K562 (cell line): ENCODE data around the gene MAPKAPK2. TPM values are rescaled to one million over a fixed set of nuclear protein-coding genes. Genes with fewer than 3 reads are reported as not detected.

Experiments used
- ATAC-seq: fragments of 200-7000 bp; cut with Tn5 transposase; 3 replicates; pipeline ENCODE4 v1.9.1; 2020; ENCODE audit warnings: moderate library complexity
- BruUV-seq: library from RNA; stranded (reverse); fragments of 400-500 nt; replicated peaks from 2 replicates; lab custom pipeline; 2021; lab: Mats Ljungman, UMichigan
- CTCF ChIA-PET: fragments of 300-600 bp; formaldehyde crosslinking; extraction: SDS; loops from one replicate; lab custom pipeline; 2021; ENCODE audit warnings: low intra/inter-chr PET ratio; lab: Yijun Ruan, JAX
- POLR2A ChIA-PET: fragments of 300-600, 350-650 bp; sonication (Branson Sonifier 250); formaldehyde crosslinking; extraction: SDS; loops from one replicate; lab custom pipeline; 2021; ENCODE audit warnings: antibody characterized with exemption, inconsistent platforms; lab: Yijun Ruan, JAX
- DNase-seq, 4 experiments: peaks; one replicate each; pipeline versions ENCODE4 v3.0.0 to v3.0.0-alpha.2; 2011 to 2018; ENCODE audit warnings: low spot score in 3 of 4, mixed read lengths in 3 of 4; ENCODE audit errors: extremely low read depth in 1 of 4
- FAIRE-seq: peaks from 2 replicates; lab custom pipeline; 2011; peaks lifted over from hg19 to GRCh38; lab: Jason Lieb, UNC
- H2AFZ ChIP-seq: 2 replicates; pipeline ENCODE4 v1.6.0; 2011; ENCODE audit warnings: low read depth, low read length, control low read depth, inconsistent platforms
- H3K27ac ChIP-seq: fragments of 200-600 bp; 3 replicates; pipeline ENCODE4 v1.8.0; 2011; ENCODE audit warnings: low read depth, mild to moderate bottlenecking, control low read depth, inconsistent platforms, low read length, moderate library complexity, mixed read lengths; ENCODE audit errors: extremely low read depth
- H3K27me3 ChIP-seq, 2 experiments: fragments of 300-600 bp in 1 of 2; 2 replicates in 1 of 2; 3 replicates in 1 of 2; pipeline versions ENCODE4 v1.6.0 to v1.8.0; 2011; ENCODE audit warnings: inconsistent platforms in 2 of 2, low read length in 2 of 2, mild to moderate bottlenecking in 1 of 2, mixed read lengths in 1 of 2, moderate library complexity in 1 of 2; ENCODE audit not compliant: control insufficient read depth in 2 of 2, insufficient read depth in 2 of 2
- H3K36me3 ChIP-seq: fragments of 300-600 bp; 3 replicates; pipeline ENCODE4 v1.8.0; 2011; ENCODE audit warnings: mild to moderate bottlenecking, low read length, inconsistent platforms; ENCODE audit not compliant: control insufficient read depth, insufficient read depth
- H3K4me1 ChIP-seq, 2 experiments: fragments of 200-600 bp in 1 of 2; replicated peaks in 1 of 2; 2 replicates in 1 of 2; 3 replicates in 1 of 2; pipeline versions ENCODE4 v1.5.1 to v1.8.0; 2011; ENCODE audit warnings: inconsistent platforms in 2 of 2, low read length in 2 of 2, mild to moderate bottlenecking in 1 of 2, mixed read lengths in 1 of 2, moderate library complexity in 1 of 2; ENCODE audit not compliant: control insufficient read depth in 2 of 2, insufficient read depth in 2 of 2
- H3K4me2 ChIP-seq: 2 replicates; pipeline ENCODE4 v1.6.1; 2011; ENCODE audit warnings: low read length, control low read depth, inconsistent platforms, mixed read lengths; ENCODE audit not compliant: insufficient read depth
- H3K4me3 ChIP-seq: fragments of 200-600 bp; sonication (generic), shearing (Covaris generic); 2 replicates; pipeline ENCODE4 v1.5.1; 2016; ENCODE audit warnings: control low read depth, inconsistent platforms
- H3K79me2 ChIP-seq: fragments of 200-600 bp; 3 replicates; pipeline ENCODE4 v1.8.0; 2011; ENCODE audit warnings: low read length, inconsistent platforms; ENCODE audit not compliant: control insufficient read depth, insufficient read depth
- H3K9ac ChIP-seq, 2 experiments: 2 replicates each; pipeline versions ENCODE4 v1.6.0 to v1.6.1; 2011; ENCODE audit warnings: low read depth in 2 of 2, low read length in 2 of 2, control low read depth in 1 of 2, inconsistent platforms in 1 of 2, mild to moderate bottlenecking in 1 of 2, mixed read lengths in 1 of 2; ENCODE audit not compliant: insufficient read depth in 1 of 2
- H3K9me1 ChIP-seq: one replicate; pipeline ENCODE4 v1.6.0; 2011; ENCODE audit warnings: inconsistent platforms, mild to moderate bottlenecking, low read length, moderate library complexity; ENCODE audit not compliant: control insufficient read depth, insufficient read depth
- H3K9me3 ChIP-seq: replicated peaks from 2 replicates; pipeline ENCODE4 v1.5.1; 2011; ENCODE audit warnings: low read depth, low read length, inconsistent platforms; ENCODE audit not compliant: control insufficient read depth, insufficient read depth
- H4K20me1 ChIP-seq: replicated peaks from 2 replicates; pipeline ENCODE4 v1.6.1; 2011; ENCODE audit warnings: low read length, inconsistent platforms, mixed read lengths; ENCODE audit not compliant: control insufficient read depth, insufficient read depth
- BMI1 ChIP-seq: fragments of 150-350 bp; IDR thresholded peaks from 2 replicates; pipeline ENCODE4 v1.6.1; 2014; ENCODE audit warnings: low read length
- CC2D1A ChIP-seq: fragments of 450-650 bp; IDR thresholded peaks from 2 replicates; pipeline ENCODE4 v1.6.1; 2017; ENCODE audit warnings: mild to moderate bottlenecking
- FOSL1 ChIP-seq: fragments of 200-800 bp; sonication (Bioruptor generic); conservative IDR thresholded peaks from 2 replicates; pipeline ENCODE4 v1.6.1; 2016; ENCODE audit warnings: missing genetic modification characterization, missing compliant biosample characterization
- KDM5B ChIP-seq: fragments of 200-600 bp; sonication (generic); IDR thresholded peaks from 2 replicates; pipeline ENCODE4 v1.6.1; 2012; ENCODE audit warnings: low read depth, mild to moderate bottlenecking, moderate library complexity, low read length, control low read depth, inconsistent platforms; ENCODE audit not compliant: insufficient replicate concordance
- TFAM ChIP-seq: fragments of 250-450 bp; sonication (Bioruptor Pico); conservative IDR thresholded peaks from 2 replicates; pipeline ENCODE4 v1.5.0; 2021; ENCODE audit warnings: mild to moderate bottlenecking, moderate library complexity
- ZNF239 ChIP-seq: fragments of 250-450 bp; sonication (Bioruptor Pico); IDR thresholded peaks from 2 replicates; pipeline ENCODE4 v1.4.0; 2020; ENCODE audit warnings: mild to moderate bottlenecking
- ZNF436 ChIP-seq: fragments of 250-450, 450-650 bp; sonication (Bioruptor Pico); formaldehyde crosslinking; IDR thresholded peaks from 2 replicates; pipeline ENCODE4 v1.7.0; 2020; ENCODE audit warnings: mild to moderate bottlenecking
- ZNF780A ChIP-seq: fragments of 250-450 bp; sonication (Bioruptor Pico); IDR thresholded peaks from 2 replicates; pipeline ENCODE4 v1.5.0; 2021; ENCODE audit warnings: mild to moderate bottlenecking
- WGBS: fragments of 100-300 bp; shearing (Covaris generic); methylation state at CpG from one replicate; pipeline ENCODE4 v1.1.6; 2016; ENCODE audit warnings: low coverage, mixed read lengths; ENCODE audit not compliant: insufficient coverage; ENCODE audit errors: missing lambda C conversion rate; 5-methylcytosine and 5-hydroxymethylcytosine counted together
- in situ Hi-C: fragments of 300-500 bp; cut with MboI; formaldehyde crosslinking; loops from 4 replicates; pipeline ENCODE4 v1.15.0; 2018; ENCODE audit warnings: inconsistent platforms, mixed read lengths
- intact Hi-C: fragments of 100-400 bp; cut with micrococcal nuclease; formaldehyde crosslinking; loops from 2 replicates; pipeline ENCODE4 v1.14.2; 2022
- polyA plus RNA-seq, 8 experiments: library from polyadenylated mRNA; depleted of rRNA in 4 of 8; stranded (reverse) in 5 of 8; unstranded in 3 of 8; fragments of >200 nt; fragmentation: Nextera tagmentation in 2 of 8; fragmentation: Illumina TruSeq in 1 of 8; extraction: Ambion mirVana in 2 of 8; extraction: Trizol in 1 of 8; gene quantifications; 2 replicates each; pipeline versions ENCODE4 v1.2.1 to v1.2.3, GENCODE V29; 2011 to 2014; ENCODE audit warnings: inconsistent platforms in 1 of 8, missing spikeins in 1 of 8
- total RNA-seq, 7 experiments: library from RNA; depleted of rRNA in 6 of 7; stranded (reverse); fragments of >200 nt in 6 of 7; fragmentation: Illumina TruSeq in 2 of 7; extraction: Trizol in 2 of 7; gene quantifications; 2 replicates each; pipeline versions ENCODE4 v1.2.1 to v1.2.3, GENCODE V29; 2011 to 2021; ENCODE audit warnings: low replicate concordance in 1 of 7

Gene MAPKAPK2
- total and polyA plus RNA-seq, 9 of the 15 experiments (the other 6 are each of a cell fraction or from before 2014, with no cell fraction given) = 0.63 to 94.2 (median 52.1) TPM

DNA sequence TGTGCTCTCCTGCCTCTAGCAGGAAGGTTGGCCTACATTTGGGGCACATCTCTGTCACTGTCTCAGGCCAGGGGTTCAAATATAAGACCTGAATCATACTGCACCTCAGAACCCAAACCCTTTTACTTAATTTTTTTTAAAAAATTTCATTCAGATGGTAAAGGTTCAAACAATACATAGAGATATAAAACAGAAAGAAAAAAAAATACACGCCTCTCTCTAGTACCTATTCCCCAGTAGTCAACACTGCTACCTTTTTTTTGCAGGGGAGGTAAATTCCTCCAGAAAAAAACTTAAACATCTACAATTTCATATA lies 32.9 kb downstream of the MAPKAPK2 start (continued):
- TF ChIP-seq FOSL1 = peak; percentile 60

DNA sequence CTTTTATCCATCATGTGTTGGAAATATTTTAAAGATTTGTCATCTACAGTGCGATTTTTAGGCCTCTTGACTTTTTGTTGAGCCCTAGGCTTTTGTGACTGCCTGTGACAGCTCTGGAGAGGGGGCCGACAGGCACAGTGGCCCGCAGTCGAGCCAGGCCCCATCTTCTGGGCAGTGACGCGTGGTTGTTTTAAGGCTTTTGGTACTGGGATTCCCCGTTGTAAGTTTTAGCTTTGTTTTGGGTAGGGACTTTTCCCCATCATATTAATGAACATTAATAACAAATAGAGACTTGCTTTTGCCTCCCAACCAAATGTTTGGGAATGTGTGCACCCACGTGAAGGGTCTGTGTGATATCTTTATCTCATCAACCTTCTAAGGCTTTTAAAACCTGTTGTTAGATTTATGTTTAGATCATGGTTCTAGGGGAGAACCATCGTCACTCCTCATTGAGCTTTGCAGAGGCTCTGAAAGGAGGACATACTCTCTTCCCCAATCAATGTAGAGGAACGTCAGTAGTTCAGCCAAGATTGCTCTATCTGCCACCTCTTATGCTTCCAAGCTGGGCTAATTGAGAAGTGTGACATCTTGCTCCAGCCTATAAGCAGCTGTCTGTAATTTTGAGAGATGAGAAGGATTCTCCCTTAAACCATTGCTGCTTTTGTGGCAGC lies 34.6 kb downstream of the MAPKAPK2 start:
- intact Hi-C loops = loop anchor here (5.0 kb wide), 1 partner anchor 107 kb away; the partner anchor contains the start of gene EIF2D
- peaks cover 80% of the 10 kb centered on the region for H3K79me2 ChIP-seq
- H3K4me1 ChIP-seq = peaks cover 38 to 53% of the 10 kb centered on the region in 2 experiments

More for the DNA sequence above, 34.6 kb downstream of the MAPKAPK2 start:
- no peaks in the 10 kb centered on the region for H3K9me1 ChIP-seq
- no peak for ATAC-seq
- no peak for DNase-seq
- peaks cover 24% of the 10 kb centered on the region; the same call in 1 of the 2 replicates for H4K20me1 ChIP-seq
- in situ Hi-C loops = no loop called here
- BruUV-seq = no TSS peak
- POLR2A ChIA-PET = interaction anchor here (0.6 to 2.1 kb wide), 5 partner anchors 12 to 206 kb away, joined by 3 to 8 read pairs (median 6); no protein-coding TSS in a partner anchor
- H2AFZ ChIP-seq = no peak overlapping the region
- no peaks in the 10 kb centered on the region for H3K9me3 ChIP-seq
- no peak overlapping the region for H3K9ac ChIP-seq
- FAIRE-seq = no peak
- no peak for TF ChIP-seq TFAM
- TF ChIP-seq KDM5B = no peak
- no peak for TF ChIP-seq ZNF780A
- TF ChIP-seq ZNF239 = no peak
- no peak for TF ChIP-seq BMI1
- TF ChIP-seq ZNF436 (CRISPR knock-in tag) = no peak
- no peak for TF ChIP-seq CC2D1A
- H3K4me2 ChIP-seq = no peak overlapping the region
- no peak overlapping the region for H3K4me3 ChIP-seq
- CTCF ChIA-PET = interaction anchor here (0.6 kb wide), 2 partner anchors 53 to 113 kb away, joined by 3 read pairs; no protein-coding TSS in a partner anchor
- WGBS = 69% methylated on average over 10 of the region's 10 CpGs
- no peaks in the 10 kb centered on the region for H3K36me3 ChIP-seq
- no peaks in the 10 kb centered on the region for H3K27me3 ChIP-seq
- H3K27ac ChIP-seq = no peak overlapping the region
